GM18858 (cell line): ENCODE measurements around the gene SLC2A4RG.
"Not testable (repeated sequence)": the region's sequence is repeated elsewhere in the genome, so short reads cannot be mapped to it uniquely, and the experiment has no call there.

Experiments
- ATAC-seq: cut with Tn5 transposase; IDR thresholded peaks from one replicate; pipeline ENCODE4 v1.9.1; 2021; ENCODE audit not compliant: unreplicated experiment

Gene SLC2A4RG

DNA sequence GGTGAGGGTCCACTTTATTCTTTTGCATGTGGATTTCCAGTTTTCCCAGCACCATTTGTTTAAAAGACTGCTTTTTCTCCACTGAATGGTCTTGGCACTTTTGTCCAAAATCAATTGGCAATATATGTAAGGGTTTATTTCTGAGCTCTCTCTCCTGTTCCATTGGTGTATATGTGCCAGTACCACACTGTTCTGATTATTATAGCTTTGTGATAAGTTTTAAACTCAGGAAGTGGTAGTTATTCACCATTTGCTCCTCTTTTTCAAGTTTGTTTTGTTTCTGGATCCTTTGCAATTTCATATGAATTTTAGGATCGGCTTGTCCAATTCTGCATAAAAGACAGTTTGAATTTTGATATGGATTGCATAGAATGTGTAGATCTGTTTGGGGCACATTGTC, 27.4 kb upstream of the SLC2A4RG start:
- no peak for ATAC-seq

GRCh38 chr20:63714858-63715257, 24.7 kb upstream of the SLC2A4RG start:
- ATAC-seq: no peak

GRCh38 chr20:63718996-63719395, 20.6 kb upstream of the SLC2A4RG start:
- no peak for ATAC-seq

- ATAC-seq: not testable (repeated sequence)
Observed at GRCh38 chr20:63722967-63723622, 16.5 kb upstream of the SLC2A4RG start.

- ATAC-seq: not testable (repeated sequence)
Observed at GRCh38 chr20:63730189-63730733, 9.3 kb upstream of the SLC2A4RG start.

DNA sequence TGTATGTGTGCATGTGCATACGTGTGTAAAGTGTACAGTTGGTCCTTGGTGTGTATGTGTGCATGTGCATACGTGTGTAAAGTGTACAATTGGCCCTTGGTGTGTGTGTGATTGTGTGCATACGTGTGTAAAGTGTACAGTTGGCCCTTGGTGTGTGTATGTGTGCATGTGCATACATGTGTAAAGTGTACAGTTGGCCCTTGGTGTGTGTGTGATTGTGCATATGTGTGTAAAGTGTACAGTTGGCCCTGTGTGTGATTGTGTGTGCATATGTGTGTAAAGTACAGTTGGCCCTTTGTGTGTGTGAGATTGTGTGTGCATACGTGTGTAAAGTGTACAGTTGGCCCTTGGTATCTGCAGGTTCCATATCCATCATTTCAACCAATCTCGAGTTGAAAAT, 8.2 kb upstream of the SLC2A4RG start:
- ATAC-seq: no peak

DNA sequence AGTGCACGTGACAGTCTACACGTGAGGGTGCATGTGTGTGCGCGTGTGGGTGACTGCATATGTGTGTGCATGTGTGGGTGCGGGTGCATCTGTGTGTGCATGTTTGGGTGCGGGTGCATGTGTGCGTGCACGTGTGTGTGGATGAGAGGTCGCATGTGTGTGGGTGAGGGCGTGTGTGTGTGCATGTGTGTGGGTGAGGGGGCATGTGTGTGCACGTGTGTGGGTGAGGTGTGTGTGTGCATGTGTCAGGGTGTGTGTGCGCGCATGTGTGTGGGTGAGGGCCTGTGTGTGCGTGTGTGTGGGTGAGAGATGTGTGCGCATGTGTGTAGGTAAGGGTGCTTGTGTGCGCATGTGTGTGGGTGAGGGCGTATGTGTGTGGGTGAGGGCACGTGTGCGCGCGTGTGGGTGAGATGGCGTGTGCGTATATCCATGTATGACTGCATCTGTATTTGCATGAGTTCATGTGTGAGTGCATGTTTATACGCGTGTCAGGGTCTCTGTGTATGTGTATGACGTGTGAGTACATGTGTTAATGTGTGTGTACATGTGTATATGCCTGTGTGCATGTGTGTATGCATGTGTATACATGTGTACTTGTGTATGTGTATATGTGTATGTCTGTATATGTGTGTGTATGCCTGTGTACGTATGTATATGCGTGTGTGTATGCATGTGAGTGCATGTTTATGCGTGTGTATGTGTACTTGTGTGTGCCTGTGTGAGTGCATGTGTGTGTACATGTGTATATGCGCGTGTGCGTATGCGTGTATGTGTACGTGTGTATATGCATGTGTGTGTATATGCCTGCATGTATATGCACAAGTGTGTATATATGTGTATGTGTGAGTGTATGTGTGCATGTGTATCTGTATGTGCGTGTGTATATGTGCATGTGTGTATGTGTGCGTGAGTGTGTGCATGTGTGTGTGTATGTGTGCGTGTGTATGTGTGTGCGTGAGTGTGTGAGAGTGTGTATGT, 7.2 kb upstream of the SLC2A4RG start:
- no peak for ATAC-seq

- no peak for ATAC-seq
Observed at GRCh38 chr20:63733117-63733516, 6.5 kb upstream of the SLC2A4RG start.

DNA sequence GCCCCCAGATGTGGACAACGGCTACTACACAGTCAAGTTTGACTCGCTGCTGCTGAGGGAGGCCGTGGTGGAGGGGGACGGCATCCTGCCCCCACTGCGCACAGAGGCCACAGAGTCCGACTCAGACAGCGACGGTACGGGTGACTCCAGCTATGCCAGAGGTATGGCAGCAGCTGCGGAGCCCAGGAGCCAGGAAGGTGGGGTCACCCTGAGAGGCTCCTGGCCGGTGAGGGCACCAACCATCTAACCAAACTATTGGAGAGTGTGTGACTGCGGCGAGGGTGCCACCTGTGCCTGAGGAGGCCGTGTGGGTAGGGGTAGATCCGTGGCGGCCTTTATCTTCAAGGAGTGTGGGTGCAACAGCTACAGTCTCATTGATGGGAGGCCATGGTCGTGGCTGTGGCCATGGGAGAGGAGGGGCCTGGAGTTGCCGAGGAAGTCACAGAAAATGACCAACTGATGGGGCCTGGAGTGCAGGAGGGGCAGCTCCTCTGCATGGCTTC, 5.9 kb upstream of the SLC2A4RG start:
- no peak for ATAC-seq

DNA sequence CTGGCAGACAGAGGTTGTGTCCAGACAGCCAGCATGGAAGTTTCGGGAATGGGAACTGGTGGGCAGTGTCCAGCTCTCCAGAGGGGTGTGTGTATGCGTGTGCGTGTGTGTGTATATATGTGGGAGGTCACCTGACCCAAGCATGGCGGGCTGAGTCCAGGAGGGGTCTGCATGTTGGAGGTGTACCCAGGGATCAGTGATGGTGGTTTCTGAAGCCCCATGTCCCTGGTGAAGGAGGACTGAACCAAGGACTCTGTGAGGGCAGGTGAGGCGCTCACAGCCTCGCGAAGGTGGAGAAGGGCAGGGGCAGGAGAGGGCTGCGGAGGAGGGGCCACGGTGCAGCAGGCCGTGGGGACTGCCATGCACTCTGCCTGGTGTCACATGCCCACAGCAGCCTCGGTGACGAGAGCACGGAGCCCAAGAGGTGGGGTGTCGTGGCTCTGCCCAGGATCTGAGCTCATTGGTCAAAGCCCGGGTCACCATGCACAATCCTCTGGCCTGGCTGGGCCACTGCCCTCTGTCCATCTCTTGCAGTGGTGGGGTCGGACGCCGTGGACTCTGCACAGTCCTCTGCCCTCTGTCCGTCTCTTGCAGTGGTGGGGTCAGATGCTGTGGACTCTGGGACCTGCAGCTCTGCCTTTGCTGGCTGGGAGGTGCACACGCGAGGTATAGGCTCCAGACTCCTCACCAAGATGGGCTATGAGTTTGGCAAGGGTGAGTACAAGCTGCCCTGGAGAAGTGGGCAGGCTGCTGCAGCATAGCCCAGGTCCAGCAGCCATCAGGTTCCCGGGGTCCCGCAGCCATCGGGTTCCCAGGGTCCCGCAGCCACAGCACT, 5.2 kb upstream of the SLC2A4RG start:
- no peak for ATAC-seq

DNA sequence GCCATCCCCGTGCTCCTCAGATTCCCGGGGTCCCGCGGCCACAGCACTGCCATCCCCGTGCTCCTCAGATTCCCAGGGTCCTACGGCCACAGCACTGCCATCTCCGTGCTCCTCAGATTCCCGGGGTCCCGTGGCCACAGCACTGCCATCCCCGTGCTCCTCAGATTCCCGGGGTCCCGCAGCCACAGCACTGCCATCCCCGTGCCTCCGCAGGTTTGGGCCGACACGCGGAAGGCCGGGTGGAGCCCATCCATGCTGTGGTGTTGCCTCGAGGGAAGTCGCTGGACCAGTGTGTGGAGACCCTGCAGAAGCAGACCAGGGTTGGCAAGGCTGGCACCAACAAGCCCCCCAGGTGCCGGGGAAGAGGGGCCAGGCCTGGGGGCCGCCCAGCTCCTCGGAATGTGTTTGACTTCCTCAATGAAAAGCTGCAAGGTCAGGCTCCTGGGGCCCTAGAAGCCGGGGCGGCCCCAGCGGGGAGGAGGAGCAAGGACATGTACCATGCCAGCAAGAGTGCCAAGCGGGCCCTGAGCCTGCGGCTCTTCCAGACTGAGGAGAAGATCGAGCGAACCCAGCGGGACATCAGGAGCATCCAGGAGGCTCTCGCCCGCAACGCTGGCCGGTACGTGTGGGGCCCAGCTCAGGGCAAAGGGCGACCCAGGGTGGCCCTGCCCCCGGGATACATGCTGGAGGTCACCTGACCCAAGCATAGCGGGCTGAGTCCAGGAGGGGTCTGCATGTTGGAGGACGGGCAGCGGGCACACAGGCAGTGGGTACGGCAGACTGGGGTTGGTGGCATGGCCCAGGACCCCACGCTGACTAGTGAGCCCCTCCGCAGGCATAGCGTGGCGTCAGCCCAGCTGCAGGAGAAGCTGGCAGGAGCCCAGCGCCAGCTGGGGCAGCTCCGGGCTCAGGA, 4.4 kb upstream of the SLC2A4RG start:
- no peak for ATAC-seq

- no peak for ATAC-seq
Observed at GRCh38 chr20:63735859-63736718, 3.5 kb upstream of the SLC2A4RG start, which contains the start of gene LIME1. Gene LIME1, plus strand, starts transcription at chr20:63736664. Its CDS starts 886 bp downstream, at chr20:63737550.

DNA sequence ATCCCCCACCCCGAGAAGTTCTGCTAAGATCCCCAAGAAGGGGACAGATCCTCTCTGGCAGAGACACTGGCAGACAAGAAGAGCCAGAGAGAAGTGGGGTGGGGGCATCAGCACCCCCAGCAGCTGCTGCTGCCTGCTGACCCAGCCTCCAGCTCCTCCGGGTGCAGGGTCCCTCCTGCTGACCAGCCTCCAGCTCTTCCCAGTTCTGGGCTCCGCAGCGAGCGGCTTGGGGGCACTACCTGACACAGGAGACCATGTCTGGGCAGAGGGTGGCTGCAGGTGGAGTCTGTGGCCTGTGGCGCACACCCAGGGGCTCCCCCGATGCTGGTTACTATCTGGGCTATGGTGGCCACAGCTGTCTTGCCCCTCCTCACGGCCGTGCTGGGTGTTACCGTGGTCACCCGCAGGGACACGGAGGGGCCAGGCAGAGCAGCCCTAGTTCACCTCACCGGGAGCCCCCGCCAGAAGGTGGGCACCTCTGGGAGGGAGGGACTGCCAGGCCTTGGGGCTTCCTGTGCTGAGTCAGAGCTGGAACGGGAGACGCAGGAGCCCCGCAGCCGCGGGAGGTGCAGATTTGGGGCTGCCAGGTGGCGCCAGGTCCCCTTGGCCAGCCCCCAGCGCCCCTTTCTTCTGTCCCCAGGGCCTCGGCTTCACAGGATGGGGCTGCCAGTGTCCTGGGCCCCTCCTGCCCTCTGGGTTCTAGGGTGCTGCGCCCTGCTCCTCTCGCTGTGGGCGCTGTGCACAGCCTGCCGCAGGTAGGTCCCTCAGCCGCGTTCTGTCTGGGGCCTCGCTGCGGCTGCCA, 2.5 kb upstream of the SLC2A4RG start:
- ATAC-seq: no peak

GRCh38 chr20:63737695-63737944, 2.0 kb upstream of the SLC2A4RG start:
- no peak for ATAC-seq

DNA sequence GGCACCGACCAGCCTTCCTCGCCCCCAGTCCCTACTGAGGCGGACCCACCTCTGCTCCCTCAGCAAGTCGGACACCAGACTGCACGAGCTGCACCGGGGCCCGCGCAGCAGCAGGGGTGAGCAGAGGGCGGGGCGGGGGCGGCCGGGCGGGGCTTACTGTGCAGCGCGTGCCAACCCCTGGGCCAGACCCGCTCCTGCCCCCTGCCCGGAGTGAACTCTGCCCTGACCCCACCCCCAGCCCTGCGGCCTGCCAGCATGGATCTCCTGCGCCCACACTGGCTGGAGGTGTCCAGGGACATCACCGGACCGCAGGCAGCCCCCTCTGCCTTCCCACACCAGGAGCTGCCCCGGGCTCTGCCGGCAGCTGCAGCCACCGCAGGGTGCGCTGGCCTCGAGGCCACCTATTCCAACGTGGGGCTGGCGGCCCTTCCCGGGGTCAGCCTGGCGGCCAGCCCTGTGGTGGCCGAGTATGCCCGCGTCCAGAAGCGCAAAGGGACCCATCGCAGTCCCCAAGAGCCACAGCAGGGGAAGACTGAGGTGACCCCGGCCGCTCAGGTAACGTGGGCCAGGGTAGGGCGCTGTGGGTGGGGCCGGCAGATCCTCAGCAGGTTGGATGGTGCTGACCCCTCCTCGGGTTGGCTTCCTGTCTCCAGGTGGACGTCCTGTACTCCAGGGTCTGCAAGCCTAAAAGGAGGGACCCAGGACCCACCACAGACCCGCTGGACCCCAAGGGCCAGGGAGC, 1.5 kb upstream of the SLC2A4RG start:
- no peak for ATAC-seq

DNA sequence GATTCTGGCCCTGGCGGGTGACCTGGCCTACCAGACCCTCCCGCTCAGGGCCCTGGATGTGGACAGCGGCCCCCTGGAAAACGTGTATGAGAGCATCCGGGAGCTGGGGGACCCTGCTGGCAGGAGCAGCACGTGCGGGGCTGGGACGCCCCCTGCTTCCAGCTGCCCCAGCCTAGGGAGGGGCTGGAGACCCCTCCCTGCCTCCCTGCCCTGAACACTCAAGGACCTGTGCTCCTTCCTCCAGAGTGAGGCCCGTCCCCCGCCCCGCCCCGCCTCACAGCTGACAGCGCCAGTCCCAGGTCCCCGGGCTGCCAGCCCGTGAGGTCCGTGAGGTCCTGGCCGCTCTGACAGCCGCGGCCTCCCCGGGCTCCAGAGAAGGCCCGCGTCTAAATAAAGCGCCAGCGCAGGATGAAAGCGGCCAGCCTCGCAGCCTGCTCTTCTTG, 868 bp upstream of the SLC2A4RG start:
- no peak for ATAC-seq

GRCh38 chr20:63740070-63740626, 572 bp downstream of the SLC2A4RG start:
- no peak for ATAC-seq
